OCI-LY3 (cell line): Measurements from ENCODE around the gene CEBPZ.

Experiments used
- EZH2phosphoT487 ChIP-seq: fragments of 200-600 bp; shearing (Covaris generic); IDR thresholded peaks from 2 replicates; pipeline ENCODE4 v1.6.1; 2018; ENCODE audit warnings: antibody characterized with exemption, mixed run types, low read depth
- TF ChIP-seq, protein P1 (sequence below): fragments of 200-600, 300-600 bp; sonication (generic); IDR thresholded peaks from 2 replicates; pipeline ENCODE4 v1.5.1; 2014; ENCODE audit warnings: antibody characterized with exemption, low read length, low read depth

DNA sequence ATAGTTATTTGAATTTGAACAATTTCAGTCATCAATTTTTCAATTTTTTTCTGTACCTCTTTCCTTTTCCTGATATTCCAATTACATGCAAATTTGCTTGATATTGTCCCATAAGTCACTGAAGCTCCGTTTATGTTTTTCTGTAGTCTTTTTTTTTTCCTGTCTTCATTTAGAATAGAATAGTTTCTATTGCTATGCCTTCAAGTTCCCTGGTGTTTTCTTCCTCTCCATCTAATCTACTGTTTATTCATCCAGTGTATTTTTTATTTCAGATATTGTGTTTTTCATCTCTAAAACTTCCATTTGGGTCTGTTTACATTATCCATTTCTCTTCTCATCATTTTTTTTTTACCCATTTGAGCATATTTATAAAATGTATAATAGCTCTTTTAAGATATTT lies 66.6 kb downstream of the CEBPZ start:
- TF ChIP-seq, protein P1, sequence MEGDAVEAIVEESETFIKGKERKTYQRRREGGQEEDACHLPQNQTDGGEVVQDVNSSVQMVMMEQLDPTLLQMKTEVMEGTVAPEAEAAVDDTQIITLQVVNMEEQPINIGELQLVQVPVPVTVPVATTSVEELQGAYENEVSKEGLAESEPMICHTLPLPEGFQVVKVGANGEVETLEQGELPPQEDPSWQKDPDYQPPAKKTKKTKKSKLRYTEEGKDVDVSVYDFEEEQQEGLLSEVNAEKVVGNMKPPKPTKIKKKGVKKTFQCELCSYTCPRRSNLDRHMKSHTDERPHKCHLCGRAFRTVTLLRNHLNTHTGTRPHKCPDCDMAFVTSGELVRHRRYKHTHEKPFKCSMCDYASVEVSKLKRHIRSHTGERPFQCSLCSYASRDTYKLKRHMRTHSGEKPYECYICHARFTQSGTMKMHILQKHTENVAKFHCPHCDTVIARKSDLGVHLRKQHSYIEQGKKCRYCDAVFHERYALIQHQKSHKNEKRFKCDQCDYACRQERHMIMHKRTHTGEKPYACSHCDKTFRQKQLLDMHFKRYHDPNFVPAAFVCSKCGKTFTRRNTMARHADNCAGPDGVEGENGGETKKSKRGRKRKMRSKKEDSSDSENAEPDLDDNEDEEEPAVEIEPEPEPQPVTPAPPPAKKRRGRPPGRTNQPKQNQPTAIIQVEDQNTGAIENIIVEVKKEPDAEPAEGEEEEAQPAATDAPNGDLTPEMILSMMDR = no peak
- no peak for TF ChIP-seq EZH2phosphoT487
